Esophagus squamous epithelium (tissue), 5 donors: ENCODE measurements around the gene CENPU. TPM values are rescaled to one million over a fixed set of nuclear protein-coding genes. Genes with fewer than 3 reads are reported as not detected.

Experiments used
- DNase-seq: peaks from one replicate; lab custom pipeline; 2025; lab: John Stamatoyannopoulos, UW
- H3K27ac ChIP-seq, 4 donors: fragments of 200-600 bp; sonication (generic); one replicate each; pipeline ENCODE4 v1.5.1; 2016 to 2019; ENCODE audit warnings: mild to moderate bottlenecking in 1 of 4
- H3K27me3 ChIP-seq, 4 donors: fragments of 200-600 bp; sonication (generic); 1 replicate in 3 of 4; 2 replicates in 1 of 4; pipeline versions ENCODE4 v1.5.1 to v1.6.0; 2017 to 2021; ENCODE audit warnings: antibody characterized with exemption in 1 of 4
- H3K36me3 ChIP-seq, 3 donors: fragments of 200-600 bp; sonication (generic); one replicate each; pipeline ENCODE4 v1.5.1; 2016 to 2019
- H3K4me1 ChIP-seq, 3 donors: fragments of 200-600 bp; sonication (generic); one replicate each; pipeline ENCODE4 v1.5.1; 2017 to 2019
- H3K4me3 ChIP-seq, 4 donors: fragments of 200-600 bp; sonication (generic); 1 replicate in 3 of 4; 2 replicates in 1 of 4; pipeline ENCODE4 v1.5.1; 2016 to 2019; ENCODE audit warnings: mild to moderate bottlenecking in 2 of 4, moderate library complexity in 1 of 4
- H3K9me3 ChIP-seq, 3 donors: fragments of 200-600 bp; sonication (generic); one replicate each; pipeline ENCODE4 v1.5.1; 2016 to 2019
- CTCF ChIP-seq, 6 experiments: fragments of 450-650 bp in 4 of 6; fragments of 200-600 bp in 2 of 6; sonication (generic) in 2 of 6; IDR thresholded peaks; one replicate each; pipeline ENCODE4 v1.5.1; 2016 to 2019; ENCODE audit warnings: antibody characterized with exemption in 6 of 6, mild to moderate bottlenecking in 4 of 6, moderate library complexity in 4 of 6
- POLR2A ChIP-seq, 4 donors: fragments of 450-650 bp; IDR thresholded peaks; one replicate each; pipeline ENCODE4 v1.6.1; 2017; ENCODE audit warnings: antibody characterized with exemption in 4 of 4, mild to moderate bottlenecking in 4 of 4, moderate library complexity in 3 of 4
- WGBS, 2 donors: methylation state at CpG; one replicate each; pipeline ENCODE4 v1.1.5; 2018; 5-methylcytosine and 5-hydroxymethylcytosine counted together
- intact Hi-C: fragments of 100-400 bp; cut with DNase I; formaldehyde crosslinking; loops from one replicate; pipeline ENCODE4 v1.15.0; 2022
- total RNA-seq, 4 donors: library from RNA; depleted of rRNA; stranded (reverse); fragments of >200 nt; gene quantifications; one replicate each; pipeline ENCODE4 v1.1.0, GENCODE V29; 2016
- donor health status: DM: yes; HTN: yes; CAD: no.

Gene CENPU
- total RNA-seq, 4 donors from 2014 or later: 4.8 to 34.6 (median 18.1) TPM

- DNase-seq: no peak
- H3K4me1 ChIP-seq: no peaks in the 10 kb centered on the region
- WGBS, 2 donors: 88 to 94% methylated on average over 9 of the region's 9 CpGs
- H3K27me3 ChIP-seq: no peaks in the 10 kb centered on the region
- H3K36me3 ChIP-seq: peaks cover 9 to 100% (median 15%) of the 10 kb centered on the region in 3 donors
- no peaks in the 10 kb centered on the region for H3K9me3 ChIP-seq
- TF ChIP-seq CTCF (IDR thresholded peaks at IDR 0.05): no peak
- no peak for TF ChIP-seq POLR2A (IDR thresholded peaks at IDR 0.05)
- H3K4me3 ChIP-seq: no peak overlapping the region
- intact Hi-C loops: no loop called here
- H3K27ac ChIP-seq: no peak overlapping the region
These were observed 32.5 kb upstream of the CENPU start for GRCh38 chr4:184766446-184766845.

- WGBS, 2 donors: 79% methylated on average over 10 to 16 of the region's 21 CpGs
- Histone ChIP-seq H3K4me1 (no peaks in the 10 kb centered on the region), H3K27ac (no peak overlapping the region), H3K9me3 (no peaks in the 10 kb centered on the region), H3K36me3 (peaks cover 9 to 100% (median 15%) of the 10 kb centered on the region in 3 donors), H3K4me3 (no peak overlapping the region), H3K27me3 (no peaks in the 10 kb centered on the region)
- TF ChIP-seq POLR2A (IDR thresholded peaks at IDR 0.05): no peak
- TF ChIP-seq CTCF (IDR thresholded peaks at IDR 0.05): no peak
- no peak for DNase-seq
- intact Hi-C loops: no loop called here
These were observed 31.8 kb upstream of the CENPU start for GRCh38 chr4:184765473-184766340.

GRCh38 chr4:184764601-184765000 lies 30.7 kb upstream of the CENPU start:
- Histone ChIP-seq H3K9me3 (no peaks in the 10 kb centered on the region), H3K27ac (no peak overlapping the region), H3K36me3 (peaks cover 15 to 99% (median 15%) of the 10 kb centered on the region in 3 donors), H3K27me3 (no peaks in the 10 kb centered on the region), H3K4me3 (no peak overlapping the region), H3K4me1 (no peaks in the 10 kb centered on the region)
- DNase-seq: no peak
- WGBS, 2 donors: 97 to 100% methylated on average over 3 to 4 of the region's 4 CpGs
- intact Hi-C loops: no loop called here
- TF ChIP-seq CTCF (IDR thresholded peaks at IDR 0.05) (no peak), POLR2A (IDR thresholded peaks at IDR 0.05) (no peak)

- intact Hi-C loops: no loop called here
- H3K4me3 ChIP-seq: no peak overlapping the region
- WGBS, 2 donors: 82 to 87% methylated on average over 14 of the region's 14 CpGs
- peaks cover 15 to 92% (median 15%) of the 10 kb centered on the region in 3 donors for H3K36me3 ChIP-seq
- no peaks in the 10 kb centered on the region for H3K27me3 ChIP-seq
- TF ChIP-seq CTCF (IDR thresholded peaks at IDR 0.05) (no peak), POLR2A (IDR thresholded peaks at IDR 0.05) (no peak)
- H3K9me3 ChIP-seq: no peaks in the 10 kb centered on the region
- H3K4me1 ChIP-seq: no peaks in the 10 kb centered on the region
- no peak for DNase-seq
- no peak overlapping the region for H3K27ac ChIP-seq
These were observed 29.4 kb upstream of the CENPU start for GRCh38 chr4:184763150-184763780.

- Histone ChIP-seq H3K4me1 (no peaks in the 10 kb centered on the region), H3K27me3 (no peaks in the 10 kb centered on the region), H3K36me3 (peaks cover 15 to 92% (median 15%) of the 10 kb centered on the region in 3 donors), H3K4me3 (no peak overlapping the region), H3K9me3 (no peaks in the 10 kb centered on the region), H3K27ac (no peak overlapping the region)
- intact Hi-C loops: no loop called here
- no peak for TF ChIP-seq CTCF (IDR thresholded peaks at IDR 0.05)
- TF ChIP-seq POLR2A (IDR thresholded peaks at IDR 0.05): no peak
- WGBS, 2 donors: 79 to 80% methylated on average over 5 of the region's 5 CpGs
- no peak for DNase-seq
These were observed 28.2 kb upstream of the CENPU start for GRCh38 chr4:184762100-184762499.
